Measurements from ENCODE around the gene AP1M1.

The AP1M1 gene

DNA sequence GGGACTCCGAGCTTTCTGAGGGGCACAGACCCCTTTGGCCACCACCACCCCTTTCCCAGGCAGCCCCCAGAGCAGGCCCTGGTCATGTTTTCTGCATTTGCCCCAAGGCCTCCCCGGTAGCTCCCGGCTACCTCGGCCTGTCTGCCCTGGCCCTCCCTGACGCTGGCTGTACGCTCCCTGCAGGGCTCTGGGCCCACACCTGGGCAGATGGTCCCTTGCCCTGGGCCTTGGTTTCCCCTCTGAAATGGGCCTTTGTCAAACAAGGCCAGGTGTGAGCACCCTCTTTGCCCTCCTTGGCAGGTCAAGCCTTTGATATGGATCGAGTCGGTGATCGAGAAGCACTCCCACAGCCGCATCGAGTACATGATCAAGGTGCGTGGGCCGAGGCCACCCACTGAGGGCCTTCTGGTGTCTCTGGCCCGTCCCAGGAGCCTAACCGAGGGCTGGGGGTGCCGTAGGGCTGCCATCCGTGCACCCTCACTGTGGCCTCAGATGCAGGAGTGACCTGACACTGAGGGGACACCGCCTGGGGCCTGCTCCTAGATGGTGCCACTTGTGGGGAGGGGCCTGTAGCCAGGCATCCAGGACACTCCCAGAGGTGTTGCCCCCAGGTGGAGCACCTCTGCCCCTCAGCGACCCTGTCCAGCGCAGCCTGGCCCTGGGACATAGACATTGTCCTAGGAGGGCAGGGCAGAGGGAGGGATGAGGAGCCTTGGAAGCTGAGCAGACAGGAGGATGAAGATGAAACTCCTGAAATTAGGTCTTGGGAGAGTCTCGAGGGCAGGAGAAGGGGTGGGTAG, 30.3 kb downstream of the AP1M1 start:
- no peaks in the 10 kb centered on the region for H3K36me3 ChIP-seq (ENCODE audit: low read length)

DNA sequence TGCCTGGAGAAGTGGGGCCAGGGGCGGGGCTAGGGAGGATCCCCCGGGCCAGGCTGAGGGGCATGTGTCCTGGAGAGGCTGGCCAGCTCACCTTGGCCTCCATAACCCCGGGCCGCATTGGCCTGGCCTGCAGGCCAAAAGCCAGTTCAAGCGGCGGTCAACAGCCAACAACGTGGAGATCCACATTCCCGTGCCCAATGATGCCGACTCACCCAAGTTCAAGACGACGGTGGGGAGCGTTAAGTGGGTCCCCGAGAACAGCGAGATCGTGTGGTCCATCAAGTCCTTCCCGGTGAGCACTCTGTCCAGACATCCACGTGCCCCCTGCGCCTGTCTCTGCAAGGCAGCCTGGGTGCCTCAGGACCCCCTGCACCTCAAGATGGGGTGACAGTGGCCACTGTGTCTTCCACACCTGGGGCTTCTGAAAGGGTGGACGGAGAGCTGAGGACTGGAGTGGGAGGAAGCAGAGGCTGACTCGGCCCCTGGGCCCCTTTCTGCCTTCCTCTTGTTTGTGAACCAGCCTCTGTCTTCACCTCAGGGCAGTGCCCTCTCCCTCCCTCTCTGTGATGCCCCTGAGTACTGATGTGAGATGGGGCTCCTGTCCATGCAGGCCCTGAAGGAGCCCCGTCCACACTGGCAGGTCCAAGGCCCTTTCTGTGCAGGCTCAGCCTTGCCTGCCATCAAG, 31.1 kb downstream of the AP1M1 start:
- H3K9me2 ChIP-seq (replicated peaks; ENCODE audit: insufficient read depth, low read length) = no peaks in the 10 kb centered on the region
- H3K9ac ChIP-seq (ENCODE audit: low read length) = no peak overlapping the region
- H3K27me3 ChIP-seq (ENCODE audit: low read length) = no peaks in the 10 kb centered on the region
- no peak for TF ChIP-seq EZH2phosphoT487 (conservative IDR thresholded peaks at IDR 0.05; ENCODE audit: low read length)
- TF ChIP-seq, protein P1, sequence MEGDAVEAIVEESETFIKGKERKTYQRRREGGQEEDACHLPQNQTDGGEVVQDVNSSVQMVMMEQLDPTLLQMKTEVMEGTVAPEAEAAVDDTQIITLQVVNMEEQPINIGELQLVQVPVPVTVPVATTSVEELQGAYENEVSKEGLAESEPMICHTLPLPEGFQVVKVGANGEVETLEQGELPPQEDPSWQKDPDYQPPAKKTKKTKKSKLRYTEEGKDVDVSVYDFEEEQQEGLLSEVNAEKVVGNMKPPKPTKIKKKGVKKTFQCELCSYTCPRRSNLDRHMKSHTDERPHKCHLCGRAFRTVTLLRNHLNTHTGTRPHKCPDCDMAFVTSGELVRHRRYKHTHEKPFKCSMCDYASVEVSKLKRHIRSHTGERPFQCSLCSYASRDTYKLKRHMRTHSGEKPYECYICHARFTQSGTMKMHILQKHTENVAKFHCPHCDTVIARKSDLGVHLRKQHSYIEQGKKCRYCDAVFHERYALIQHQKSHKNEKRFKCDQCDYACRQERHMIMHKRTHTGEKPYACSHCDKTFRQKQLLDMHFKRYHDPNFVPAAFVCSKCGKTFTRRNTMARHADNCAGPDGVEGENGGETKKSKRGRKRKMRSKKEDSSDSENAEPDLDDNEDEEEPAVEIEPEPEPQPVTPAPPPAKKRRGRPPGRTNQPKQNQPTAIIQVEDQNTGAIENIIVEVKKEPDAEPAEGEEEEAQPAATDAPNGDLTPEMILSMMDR (IDR thresholded peaks at IDR 0.05; ENCODE audit: insufficient read depth, low read length, poor library complexity, severe bottlenecking) = no peak
- H3K9me3 ChIP-seq (ENCODE audit: insufficient read depth, low read length) = no peaks in the 10 kb centered on the region
- H3K27ac ChIP-seq (ENCODE audit: low read depth, low read length) = no peak overlapping the region
- no peak overlapping the region for H2AFZ ChIP-seq (ENCODE audit: low read depth, low read length, severe bottlenecking)
- no peak overlapping the region for H3K4me3 ChIP-seq (ENCODE audit: insufficient read depth, low read length, poor library complexity, severe bottlenecking)
- no peaks in the 10 kb centered on the region for H4K20me1 ChIP-seq (ENCODE audit: low read depth, low read length)
- no peaks in the 10 kb centered on the region for H3K36me3 ChIP-seq (ENCODE audit: low read length)
- H3K4me2 ChIP-seq (ENCODE audit: low read depth, low read length, poor library complexity, severe bottlenecking) = no peak overlapping the region
- no peaks in the 10 kb centered on the region for H3K79me2 ChIP-seq (ENCODE audit: insufficient read depth, low read length)
- no peaks in the 10 kb centered on the region for H3F3A ChIP-seq (ENCODE audit: insufficient read depth)

More for the DNA sequence above, 30.3 kb downstream of the AP1M1 start:
- Histone ChIP-seq H3K4me2 (ENCODE audit: low read depth, low read length, poor library complexity, severe bottlenecking) (no peak overlapping the region), H2AFZ (ENCODE audit: low read depth, low read length, severe bottlenecking) (no peak overlapping the region), H3K9me3 (ENCODE audit: insufficient read depth, low read length) (no peaks in the 10 kb centered on the region), H4K20me1 (ENCODE audit: low read depth, low read length) (no peaks in the 10 kb centered on the region), H3K79me2 (ENCODE audit: insufficient read depth, low read length) (no peaks in the 10 kb centered on the region), H3K9ac (ENCODE audit: low read length) (no peak overlapping the region), H3F3A (ENCODE audit: insufficient read depth) (no peaks in the 10 kb centered on the region), H3K4me3 (ENCODE audit: insufficient read depth, low read length, poor library complexity, severe bottlenecking) (no peak overlapping the region), H3K27ac (ENCODE audit: low read depth, low read length) (no peak overlapping the region), H3K9me2 (replicated peaks; ENCODE audit: insufficient read depth, low read length) (no peaks in the 10 kb centered on the region), H3K27me3 (ENCODE audit: low read length) (no peaks in the 10 kb centered on the region)
- TF ChIP-seq, protein P1 (IDR thresholded peaks at IDR 0.05; ENCODE audit: insufficient read depth, low read length, poor library complexity, severe bottlenecking) = no peak
- TF ChIP-seq EZH2phosphoT487 (conservative IDR thresholded peaks at IDR 0.05; ENCODE audit: low read length) = no peak

DNA sequence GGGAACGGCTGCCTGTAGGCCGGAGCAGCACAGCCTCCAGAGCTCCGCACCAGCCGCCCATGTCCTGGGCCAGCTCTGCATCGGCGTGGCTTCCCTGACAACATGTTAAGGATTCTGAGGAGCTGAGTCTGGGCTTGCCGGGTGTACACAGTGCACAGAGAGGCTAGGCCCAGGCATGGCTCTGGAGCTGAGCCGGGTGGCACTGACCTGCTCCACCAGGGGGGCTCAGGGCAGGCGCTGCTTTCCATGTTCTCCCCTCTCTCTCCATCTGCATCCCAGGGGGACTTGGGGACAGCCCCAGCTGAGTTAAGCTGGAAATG, 31.6 kb downstream of the AP1M1 start:
- H3K36me3 ChIP-seq (ENCODE audit: low read length) = no peaks in the 10 kb centered on the region
- no peak overlapping the region for H3K4me3 ChIP-seq (ENCODE audit: insufficient read depth, low read length, poor library complexity, severe bottlenecking)
- no peak for TF ChIP-seq EZH2phosphoT487 (conservative IDR thresholded peaks at IDR 0.05; ENCODE audit: low read length)
- H3K9me3 ChIP-seq (ENCODE audit: insufficient read depth, low read length) = no peaks in the 10 kb centered on the region
- no peaks in the 10 kb centered on the region for H3F3A ChIP-seq (ENCODE audit: insufficient read depth)
- H4K20me1 ChIP-seq (ENCODE audit: low read depth, low read length) = no peaks in the 10 kb centered on the region
- no peak overlapping the region for H2AFZ ChIP-seq (ENCODE audit: low read depth, low read length, severe bottlenecking)
- H3K27ac ChIP-seq (ENCODE audit: low read depth, low read length) = no peak overlapping the region
- no peaks in the 10 kb centered on the region for H3K27me3 ChIP-seq (ENCODE audit: low read length)
- H3K9ac ChIP-seq (ENCODE audit: low read length) = no peak overlapping the region
- H3K9me2 ChIP-seq (replicated peaks; ENCODE audit: insufficient read depth, low read length) = no peaks in the 10 kb centered on the region
- no peaks in the 10 kb centered on the region for H3K79me2 ChIP-seq (ENCODE audit: insufficient read depth, low read length)
- H3K4me2 ChIP-seq (ENCODE audit: low read depth, low read length, poor library complexity, severe bottlenecking) = no peak overlapping the region

DNA sequence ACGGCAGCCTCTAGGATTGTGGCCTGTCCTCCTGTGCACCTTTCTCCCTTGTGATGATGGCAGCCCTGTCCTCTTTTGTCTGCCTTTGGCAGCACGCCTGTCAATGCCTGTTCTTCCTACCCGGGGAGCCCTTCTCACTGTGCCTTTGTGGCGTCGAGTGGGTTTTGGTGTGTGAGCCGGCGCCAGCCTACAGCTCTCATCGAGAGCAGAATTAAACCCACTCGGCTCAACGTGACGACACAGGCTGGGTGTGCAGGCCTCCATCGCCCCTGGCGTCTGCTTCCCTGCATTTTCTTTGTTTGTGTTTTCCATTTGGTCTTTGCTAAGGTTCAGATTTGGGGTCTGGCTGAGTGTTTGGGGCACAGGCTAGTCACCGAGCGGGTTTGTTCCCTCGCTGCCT, 34.4 kb downstream of the AP1M1 start:
- no peak for TF ChIP-seq EZH2phosphoT487 (conservative IDR thresholded peaks at IDR 0.05; ENCODE audit: low read length)
- TF ChIP-seq, protein P1 (IDR thresholded peaks at IDR 0.05; ENCODE audit: insufficient read depth, low read length, poor library complexity, severe bottlenecking) = no peak
- Histone ChIP-seq H3K27ac (ENCODE audit: low read depth, low read length) (no peak overlapping the region), H3K4me3 (ENCODE audit: insufficient read depth, low read length, poor library complexity, severe bottlenecking) (no peak overlapping the region), H2AFZ (ENCODE audit: low read depth, low read length, severe bottlenecking) (no peak overlapping the region), H3K4me2 (ENCODE audit: low read depth, low read length, poor library complexity, severe bottlenecking) (no peak overlapping the region), H3K36me3 (ENCODE audit: low read length) (no peaks in the 10 kb centered on the region), H3K9me2 (replicated peaks; ENCODE audit: insufficient read depth, low read length) (no peaks in the 10 kb centered on the region), H3F3A (ENCODE audit: insufficient read depth) (no peaks in the 10 kb centered on the region), H4K20me1 (ENCODE audit: low read depth, low read length) (no peaks in the 10 kb centered on the region), H3K27me3 (ENCODE audit: low read length) (no peaks in the 10 kb centered on the region), H3K9ac (ENCODE audit: low read length) (no peak overlapping the region), H3K9me3 (ENCODE audit: insufficient read depth, low read length) (no peaks in the 10 kb centered on the region), H3K79me2 (ENCODE audit: insufficient read depth, low read length) (no peaks in the 10 kb centered on the region)

All from SU-DHL-6 (cell line).